Endothelial cell of umbilical vein (primary cell): Measurements from ENCODE around the gene CNN2. TPM values are rescaled to one million over a fixed set of nuclear protein-coding genes. Genes with fewer than 3 reads are reported as not detected.

ENCODE experiments used
- BruUV-seq: library from RNA; stranded (reverse); fragments of 400-500 nt; replicated peaks from 2 replicates; lab custom pipeline; 2021; lab: Mats Ljungman, UMichigan
- CTCF ChIA-PET: fragments of 300-600, 350-600 bp; sonication (Branson Sonifier 250); formaldehyde crosslinking; loops from one replicate; lab custom pipeline; 2021; ENCODE audit warnings: antibody characterized with exemption, inconsistent platforms; lab: Charles Lee
- POLR2A ChIA-PET: fragments of 300-600, 350-600 bp; sonication (Branson Sonifier 250); formaldehyde crosslinking; loops from one replicate; lab custom pipeline; 2021; ENCODE audit warnings: antibody characterized with exemption, inconsistent platforms; lab: Charles Lee
- DNase-seq: peaks from one replicate; pipeline ENCODE4 v3.0.0-alpha.2; 2011; ENCODE audit warnings: low read depth, low spot score
- FAIRE-seq: peaks from 2 replicates; lab custom pipeline; 2011; peaks lifted over from hg19 to GRCh38; lab: Jason Lieb, UNC
- H2AFZ ChIP-seq: 2 replicates; pipeline ENCODE4 v1.6.0; 2012; ENCODE audit warnings: low read depth, low read length, control low read depth, inconsistent platforms
- H3K27ac ChIP-seq: 2 replicates; pipeline ENCODE4 v1.5.1; 2011; ENCODE audit warnings: low read depth, mild to moderate bottlenecking, control low read depth, low read length, moderate library complexity; ENCODE audit not compliant: insufficient read depth
- H3K27me3 ChIP-seq, 2 experiments: 2 replicates each; pipeline versions ENCODE4 v1.6.0 to v1.6.1; 2011; ENCODE audit warnings: low read length in 2 of 2, mixed read lengths in 1 of 2; ENCODE audit not compliant: control insufficient read depth in 2 of 2, insufficient read depth in 2 of 2
- H3K36me3 ChIP-seq, 2 experiments: 2 replicates in 1 of 2; 3 replicates in 1 of 2; pipeline ENCODE4 v1.5.1; 2011; ENCODE audit warnings: low read length in 2 of 2, mild to moderate bottlenecking in 1 of 2, moderate library complexity in 1 of 2; ENCODE audit not compliant: control insufficient read depth in 2 of 2, insufficient read depth in 2 of 2; ENCODE audit errors: extremely low read depth in 1 of 2
- H3K4me1 ChIP-seq: 3 replicates; pipeline ENCODE4 v1.5.1; 2011; ENCODE audit warnings: mild to moderate bottlenecking, low read length; ENCODE audit not compliant: control insufficient read depth, insufficient read depth; ENCODE audit errors: extremely low read depth
- H3K4me2 ChIP-seq: 2 replicates; pipeline ENCODE4 v1.6.1; 2011; ENCODE audit warnings: low read length, control low read depth, mixed read lengths; ENCODE audit not compliant: insufficient read depth
- H3K4me3 ChIP-seq, 3 experiments: fragments of 200-600 bp in 1 of 3; sonication (generic), shearing (Covaris generic) in 1 of 3; replicated peaks in 1 of 3; 2 replicates each; pipeline ENCODE4 v1.5.1; 2011 to 2016; ENCODE audit warnings: control low read depth in 3 of 3, low read length in 3 of 3, mild to moderate bottlenecking in 2 of 3, inconsistent platforms in 1 of 3, low read depth in 1 of 3, moderate library complexity in 1 of 3; ENCODE audit not compliant: insufficient read depth in 1 of 3
- H3K79me2 ChIP-seq: 2 replicates; pipeline ENCODE4 v1.6.0; 2012; ENCODE audit warnings: low read length, inconsistent platforms; ENCODE audit not compliant: control insufficient read depth, insufficient read depth
- H3K9ac ChIP-seq: replicated peaks from 2 replicates; pipeline ENCODE3; 2011; ENCODE audit warnings: low read length, control low read depth; ENCODE audit not compliant: insufficient read depth; ENCODE audit errors: extremely low read depth
- H3K9me1 ChIP-seq: replicated peaks from 3 replicates; pipeline ENCODE4 v1.6.0; 2011; ENCODE audit warnings: mild to moderate bottlenecking, low read length; ENCODE audit not compliant: control insufficient read depth, insufficient read depth; ENCODE audit errors: extremely low read depth
- H3K9me3 ChIP-seq: replicated peaks from 2 replicates; pipeline ENCODE4 v1.5.1; 2012; ENCODE audit warnings: low read length, inconsistent platforms; ENCODE audit not compliant: control insufficient read depth, insufficient read depth
- H4K20me1 ChIP-seq: replicated peaks from 2 replicates; pipeline ENCODE3; 2011; ENCODE audit warnings: mild to moderate bottlenecking, low read length; ENCODE audit not compliant: control insufficient read depth, insufficient read depth; ENCODE audit errors: extremely low read depth
- CTCF ChIP-seq, 2 donors: IDR thresholded peaks; 1 replicate in 1 of 2; 2 replicates in 1 of 2; pipeline ENCODE4 v1.5.1; 2011; ENCODE audit warnings: low read length in 2 of 2, mild to moderate bottlenecking in 2 of 2, moderate library complexity in 2 of 2, control low read depth in 1 of 2, inconsistent platforms in 1 of 2, low read depth in 1 of 2; ENCODE audit not compliant: insufficient read depth in 1 of 2; ENCODE audit errors: extremely low read depth in 1 of 2
- EZH2 ChIP-seq: IDR thresholded peaks from 2 replicates; pipeline ENCODE4 v1.6.1; 2012; ENCODE audit warnings: borderline replicate concordance, low read depth, mild to moderate bottlenecking, moderate library complexity, low read length, inconsistent platforms; ENCODE audit not compliant: severe bottlenecking
- FOS ChIP-seq: IDR thresholded peaks from 2 replicates; pipeline ENCODE4 v1.6.1; 2011; ENCODE audit warnings: mild to moderate bottlenecking, low read length, moderate library complexity, borderline replicate concordance; ENCODE audit not compliant: insufficient read depth
- GATA2 ChIP-seq: IDR thresholded peaks from 2 replicates; pipeline ENCODE4 v1.7.0; 2011; ENCODE audit warnings: low read depth, mild to moderate bottlenecking, moderate library complexity, mixed read lengths, low read length; ENCODE audit not compliant: insufficient read length, insufficient read depth
- JUN ChIP-seq: IDR thresholded peaks from 2 replicates; pipeline ENCODE4 v1.6.1; 2011; ENCODE audit warnings: borderline replicate concordance, low read depth; ENCODE audit not compliant: insufficient read length, insufficient read depth
- MAX ChIP-seq: IDR thresholded peaks from 2 replicates; pipeline ENCODE4 v1.6.1; 2011; ENCODE audit not compliant: insufficient read depth, insufficient read length
- MYC ChIP-seq: IDR thresholded peaks from one replicate; pipeline ENCODE4 v1.6.1; 2011; ENCODE audit warnings: mild to moderate bottlenecking, low read depth, low read length
- POLR2A ChIP-seq: IDR thresholded peaks from 2 replicates; pipeline ENCODE4 v1.6.1; 2012; ENCODE audit warnings: low read depth, mild to moderate bottlenecking, control low read depth, low read length
- POLR2AphosphoS5 ChIP-seq: IDR thresholded peaks from 2 replicates; pipeline ENCODE4 v1.6.1; 2012; ENCODE audit warnings: low read depth, mild to moderate bottlenecking, control low read depth, low read length, moderate library complexity; ENCODE audit not compliant: insufficient read depth
- dilution Hi-C: fragments of 300-500 bp; cut with MboI; formaldehyde crosslinking; loops from one replicate; pipeline ENCODE4 v1.15.0; 2019; ENCODE audit warnings: low sequenced_read_pairs; ENCODE audit not compliant: extremely low pct_ligation_motif_present
- intact Hi-C: fragments of 100-400 bp; cut with micrococcal nuclease; formaldehyde crosslinking; loops from one replicate; pipeline ENCODE4 v1.10.0; 2022
- polyA plus RNA-seq, 4 experiments: library from polyadenylated mRNA; depleted of rRNA in 3 of 4; stranded (reverse) in 3 of 4; unstranded in 1 of 4; fragments of >200 nt; gene quantifications; 2 replicates each; pipeline versions ENCODE4 v1.2.1 to v1.2.3, GENCODE V29; 2011 to 2012; ENCODE audit warnings: missing spikeins in 1 of 4
- total RNA-seq: library from RNA; stranded (reverse); gene quantifications from 2 replicates; pipeline ENCODE4 v1.2.3, GENCODE V29; 2021

The CNN2 gene
- total and polyA plus RNA-seq, 2 donors (not counting 3 experiments of a cell fraction or from before 2014, with no cell fraction given): 207 to 286 TPM

- POLR2A ChIA-PET: interaction anchor here (0.6 kb wide), 1 partner anchor 16 kb away, joined by 4 read pairs; no protein-coding TSS in a partner anchor
- H3K79me2 ChIP-seq: no peaks in the 10 kb centered on the region
- intact Hi-C loops: no loop called here
- H3K27ac ChIP-seq: no peak overlapping the region
- CTCF ChIA-PET: no interaction called here
- dilution Hi-C loops: no loop called here
- no peaks in the 10 kb centered on the region for H3K9me1 ChIP-seq
- no peaks in the 10 kb centered on the region for H4K20me1 ChIP-seq
- H3K9me3 ChIP-seq: no peaks in the 10 kb centered on the region
- DNase-seq (no peak), FAIRE-seq (no peak)
- H3K27me3 ChIP-seq: no peaks in the 10 kb centered on the region
- no TSS peak for BruUV-seq
- H3K4me1 ChIP-seq: no peaks in the 10 kb centered on the region
- TF ChIP-seq GATA2: no peak
- no peak for TF ChIP-seq POLR2AphosphoS5
- no peak for TF ChIP-seq MAX
- no peak for TF ChIP-seq POLR2A
- TF ChIP-seq MYC: no peak
- no peak for TF ChIP-seq CTCF (IDR thresholded peaks at IDR 0.05; ENCODE audit: extremely low read depth in 1 of 2, insufficient read depth in 1 of 2, low read depth in 1 of 2, low read length in 2 of 2)
- no peak for TF ChIP-seq FOS
- no peak for TF ChIP-seq JUN
- no peak for TF ChIP-seq EZH2
- no peak overlapping the region for H3K4me3 ChIP-seq
- H3K4me2 ChIP-seq: no peak overlapping the region
- peaks cover 5 to 9% of the 10 kb centered on the region in 2 experiments for H3K36me3 ChIP-seq
- H3K9ac ChIP-seq: no peak overlapping the region
- H2AFZ ChIP-seq: no peak overlapping the region
Measured at GRCh38 chr19:1007399-1008251, 18.8 kb upstream of the CNN2 start.
